ENCODE results near the gene RANBP3L. TPM values are rescaled to one million over a fixed set of nuclear protein-coding genes. Genes with fewer than 3 reads are reported as not detected.

RANBP3L gene
- total and polyA plus RNA-seq, 4 donors: 0.33 to 9.2 (median 2.1) TPM

DNA sequence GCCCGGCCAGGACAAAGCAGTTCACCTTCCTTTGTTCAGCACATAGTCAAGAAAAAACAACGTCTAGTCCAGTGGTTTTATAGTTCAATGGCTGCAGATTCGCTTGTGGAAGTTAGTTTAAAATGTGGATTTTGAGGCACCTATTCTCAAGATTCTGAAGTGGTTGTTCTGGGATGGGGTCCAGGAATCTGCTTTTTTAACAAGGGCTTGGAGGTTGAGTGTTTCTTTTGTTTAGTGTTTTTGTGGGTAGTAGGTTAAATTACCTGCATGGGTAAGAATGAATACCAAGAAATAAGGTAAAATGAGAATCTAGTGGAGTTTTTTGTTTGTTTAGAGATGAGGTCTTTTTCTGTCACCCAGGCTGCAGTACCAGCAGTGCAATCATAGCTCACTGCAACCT, 31.5 kb downstream of the RANBP3L start:
- DNase-seq (ENCODE audit: low spot score): no peak
- WGBS: 61% methylated on average over 3 of the region's 3 CpGs
- H3K4me3 ChIP-seq (ENCODE audit: low read depth in 1 of 3, low read length in 3 of 3): no peak overlapping the region

More for the DNA sequence above, 31.5 kb downstream of the RANBP3L start:
- no peaks in the 10 kb centered on the region for H3K27me3 ChIP-seq (ENCODE audit: control insufficient read depth in 4 of 4, insufficient read depth in 4 of 4, low read length in 3 of 4)
- TF ChIP-seq HNF4G (IDR thresholded peaks at IDR 0.05) (no peak), NR2F2 (IDR thresholded peaks at IDR 0.05) (no peak), JUND (IDR thresholded peaks at IDR 0.05) (no peak), FOXA1 (IDR thresholded peaks at IDR 0.05) (no peak), GABPA (IDR thresholded peaks at IDR 0.05 in 1 of 2, conservative IDR thresholded peaks at IDR 0.05 in 1 of 2) (no peak), ATF3 (IDR thresholded peaks at IDR 0.05) (no peak), FOXA2 (IDR thresholded peaks at IDR 0.05) (no peak), RXRA (IDR thresholded peaks at IDR 0.05) (no peak), SP1 (IDR thresholded peaks at IDR 0.05) (no peak), HNF4A (conservative IDR thresholded peaks at IDR 0.05) (no peak), TAF1 (conservative IDR thresholded peaks at IDR 0.05) (no peak), EGR1 (IDR thresholded peaks at IDR 0.05; ENCODE audit: low read depth in 2 of 2) (no peak), YY1 (IDR thresholded peaks at IDR 0.05) (no peak), RAD21 (IDR thresholded peaks at IDR 0.05) (no peak), CTCF (IDR thresholded peaks at IDR 0.05; ENCODE audit: low read depth, low read length, missing input control) (no peak)
- TF ChIP-seq, protein P1, sequence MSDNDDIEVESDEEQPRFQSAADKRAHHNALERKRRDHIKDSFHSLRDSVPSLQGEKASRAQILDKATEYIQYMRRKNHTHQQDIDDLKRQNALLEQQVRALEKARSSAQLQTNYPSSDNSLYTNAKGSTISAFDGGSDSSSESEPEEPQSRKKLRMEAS (IDR thresholded peaks at IDR 0.05): no peak
- TF ChIP-seq, protein P2, sequence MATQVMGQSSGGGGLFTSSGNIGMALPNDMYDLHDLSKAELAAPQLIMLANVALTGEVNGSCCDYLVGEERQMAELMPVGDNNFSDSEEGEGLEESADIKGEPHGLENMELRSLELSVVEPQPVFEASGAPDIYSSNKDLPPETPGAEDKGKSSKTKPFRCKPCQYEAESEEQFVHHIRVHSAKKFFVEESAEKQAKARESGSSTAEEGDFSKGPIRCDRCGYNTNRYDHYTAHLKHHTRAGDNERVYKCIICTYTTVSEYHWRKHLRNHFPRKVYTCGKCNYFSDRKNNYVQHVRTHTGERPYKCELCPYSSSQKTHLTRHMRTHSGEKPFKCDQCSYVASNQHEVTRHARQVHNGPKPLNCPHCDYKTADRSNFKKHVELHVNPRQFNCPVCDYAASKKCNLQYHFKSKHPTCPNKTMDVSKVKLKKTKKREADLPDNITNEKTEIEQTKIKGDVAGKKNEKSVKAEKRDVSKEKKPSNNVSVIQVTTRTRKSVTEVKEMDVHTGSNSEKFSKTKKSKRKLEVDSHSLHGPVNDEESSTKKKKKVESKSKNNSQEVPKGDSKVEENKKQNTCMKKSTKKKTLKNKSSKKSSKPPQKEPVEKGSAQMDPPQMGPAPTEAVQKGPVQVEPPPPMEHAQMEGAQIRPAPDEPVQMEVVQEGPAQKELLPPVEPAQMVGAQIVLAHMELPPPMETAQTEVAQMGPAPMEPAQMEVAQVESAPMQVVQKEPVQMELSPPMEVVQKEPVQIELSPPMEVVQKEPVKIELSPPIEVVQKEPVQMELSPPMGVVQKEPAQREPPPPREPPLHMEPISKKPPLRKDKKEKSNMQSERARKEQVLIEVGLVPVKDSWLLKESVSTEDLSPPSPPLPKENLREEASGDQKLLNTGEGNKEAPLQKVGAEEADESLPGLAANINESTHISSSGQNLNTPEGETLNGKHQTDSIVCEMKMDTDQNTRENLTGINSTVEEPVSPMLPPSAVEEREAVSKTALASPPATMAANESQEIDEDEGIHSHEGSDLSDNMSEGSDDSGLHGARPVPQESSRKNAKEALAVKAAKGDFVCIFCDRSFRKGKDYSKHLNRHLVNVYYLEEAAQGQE (IDR thresholded peaks at IDR 0.05): no peak
- TF ChIP-seq, protein P3, sequence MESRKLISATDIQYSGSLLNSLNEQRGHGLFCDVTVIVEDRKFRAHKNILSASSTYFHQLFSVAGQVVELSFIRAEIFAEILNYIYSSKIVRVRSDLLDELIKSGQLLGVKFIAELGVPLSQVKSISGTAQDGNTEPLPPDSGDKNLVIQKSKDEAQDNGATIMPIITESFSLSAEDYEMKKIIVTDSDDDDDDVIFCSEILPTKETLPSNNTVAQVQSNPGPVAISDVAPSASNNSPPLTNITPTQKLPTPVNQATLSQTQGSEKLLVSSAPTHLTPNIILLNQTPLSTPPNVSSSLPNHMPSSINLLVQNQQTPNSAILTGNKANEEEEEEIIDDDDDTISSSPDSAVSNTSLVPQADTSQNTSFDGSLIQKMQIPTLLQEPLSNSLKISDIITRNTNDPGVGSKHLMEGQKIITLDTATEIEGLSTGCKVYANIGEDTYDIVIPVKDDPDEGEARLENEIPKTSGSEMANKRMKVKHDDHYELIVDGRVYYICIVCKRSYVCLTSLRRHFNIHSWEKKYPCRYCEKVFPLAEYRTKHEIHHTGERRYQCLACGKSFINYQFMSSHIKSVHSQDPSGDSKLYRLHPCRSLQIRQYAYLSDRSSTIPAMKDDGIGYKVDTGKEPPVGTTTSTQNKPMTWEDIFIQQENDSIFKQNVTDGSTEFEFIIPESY (IDR thresholded peaks at IDR 0.05): no peak
- peak overlapping the region in 1 of 2 donors; percentile 9 for H3K27ac ChIP-seq (ENCODE audit: low read depth in 1 of 2, low read length in 2 of 2)
- H3K9me3 ChIP-seq (ENCODE audit: control insufficient read depth in 4 of 4, low read length in 3 of 4): no peaks in the 10 kb centered on the region
- H3K36me3 ChIP-seq (ENCODE audit: control insufficient read depth in 4 of 4, insufficient read depth in 3 of 4, low read depth in 1 of 4, low read length in 3 of 4): no peaks in the 10 kb centered on the region
- peaks cover 4 to 40% (median 38%) of the 10 kb centered on the region in 4 donors for H3K4me1 ChIP-seq (ENCODE audit: control insufficient read depth in 4 of 4, insufficient read depth in 4 of 4, low read length in 3 of 4)
- no peak overlapping the region for H3K9ac ChIP-seq (ENCODE audit: low read depth in 1 of 2, low read length in 2 of 2)

All from liver (tissue), 9 donors.